ENCODE data around the gene SLC19A1.

Gene SLC19A1

GRCh38 chr21:45555251-45555556, 13.0 kb upstream of the SLC19A1 start:
- H3K9ac ChIP-seq (ENCODE audit: low read depth, low read length): peak overlapping the region; percentile 62
- H3K36me3 ChIP-seq (ENCODE audit: insufficient read depth, low read length): no peaks in the 10 kb centered on the region
- H3K9me3 ChIP-seq (replicated peaks; ENCODE audit: low read length): no peaks in the 10 kb centered on the region
- H3K4me2 ChIP-seq (ENCODE audit: low read length): peak overlapping the region; percentile 88
- H3K4me1 ChIP-seq (ENCODE audit: control insufficient read depth, insufficient read depth, low read length): peaks cover 28% of the 10 kb centered on the region
- H3K27me3 ChIP-seq (ENCODE audit: control insufficient read depth, insufficient read depth, low read length): peaks cover 31% of the 10 kb centered on the region
- H3K4me3 ChIP-seq (ENCODE audit: low read length): peak overlapping the region; percentile 71

GRCh38 chr21:45554477-45555175, 12.4 kb upstream of the SLC19A1 start:
- Histone ChIP-seq H3K4me1 (ENCODE audit: control insufficient read depth, insufficient read depth, low read length) (peaks cover 28% of the 10 kb centered on the region), H3K4me3 (ENCODE audit: low read length) (peak overlapping the region; percentile 98), H3K9ac (ENCODE audit: low read depth, low read length) (peak overlapping the region; percentile 86), H3K27me3 (ENCODE audit: control insufficient read depth, insufficient read depth, low read length) (peaks cover 25% of the 10 kb centered on the region), H3K9me3 (replicated peaks; ENCODE audit: low read length) (no peaks in the 10 kb centered on the region), H3K4me2 (ENCODE audit: low read length) (peak overlapping the region; percentile 100), H3K36me3 (ENCODE audit: insufficient read depth, low read length) (no peaks in the 10 kb centered on the region)

DNA sequence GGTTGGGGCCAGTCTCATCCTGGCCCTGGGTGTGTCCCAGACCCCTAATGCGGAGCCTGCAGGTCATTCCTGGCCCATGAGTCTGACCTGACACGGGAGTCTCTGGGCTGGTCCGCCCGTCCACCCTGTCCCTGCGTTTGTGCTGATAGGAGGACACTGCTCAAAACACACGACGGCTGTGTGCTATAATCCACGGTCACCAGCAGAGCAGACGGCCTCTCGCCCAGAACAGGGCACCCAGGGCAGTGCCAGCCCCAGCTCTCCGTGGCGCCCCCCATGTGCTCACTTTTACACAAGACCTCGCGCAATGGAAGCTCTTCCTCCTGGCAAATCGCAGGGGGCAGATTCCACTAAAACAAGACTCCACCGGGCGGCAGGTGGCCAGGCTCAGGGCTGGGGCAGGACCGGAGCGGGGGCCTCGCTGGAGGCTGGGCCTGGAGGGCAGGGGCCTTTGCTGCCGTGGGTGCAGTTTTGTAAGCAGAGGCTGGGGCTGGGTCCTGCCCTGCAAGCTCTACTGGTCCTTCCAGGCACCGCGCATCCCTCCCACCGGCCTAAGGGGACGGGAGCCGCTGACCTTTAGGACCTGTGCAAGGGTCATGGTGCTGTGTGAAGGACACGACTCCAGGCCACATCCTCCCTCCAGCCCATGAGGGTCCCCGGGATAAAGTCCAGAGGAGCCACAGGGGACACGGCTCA, 10.6 kb upstream of the SLC19A1 start:
- H3K9me3 ChIP-seq (replicated peaks; ENCODE audit: low read length): no peaks in the 10 kb centered on the region
- no peak overlapping the region for H3K9ac ChIP-seq (ENCODE audit: low read depth, low read length)
- no peak overlapping the region for H3K4me2 ChIP-seq (ENCODE audit: low read length)
- peaks cover 18% of the 10 kb centered on the region for H3K27me3 ChIP-seq (ENCODE audit: control insufficient read depth, insufficient read depth, low read length)
- H3K4me1 ChIP-seq (ENCODE audit: control insufficient read depth, insufficient read depth, low read length): peaks cover 28% of the 10 kb centered on the region
- H3K4me3 ChIP-seq (ENCODE audit: low read length): no peak overlapping the region
- H3K36me3 ChIP-seq (ENCODE audit: insufficient read depth, low read length): no peaks in the 10 kb centered on the region

- H3K9me3 ChIP-seq (replicated peaks; ENCODE audit: low read length): no peaks in the 10 kb centered on the region
- peaks cover 18% of the 10 kb centered on the region for H3K27me3 ChIP-seq (ENCODE audit: control insufficient read depth, insufficient read depth, low read length)
- H3K4me1 ChIP-seq (ENCODE audit: control insufficient read depth, insufficient read depth, low read length): peaks cover 28% of the 10 kb centered on the region
- no peaks in the 10 kb centered on the region for H3K36me3 ChIP-seq (ENCODE audit: insufficient read depth, low read length)
- H3K9ac ChIP-seq (ENCODE audit: low read depth, low read length): no peak overlapping the region
- H3K4me2 ChIP-seq (ENCODE audit: low read length): no peak overlapping the region
- H3K4me3 ChIP-seq (ENCODE audit: low read length): no peak overlapping the region
These were observed 9.8 kb upstream of the SLC19A1 start for GRCh38 chr21:45551783-45552695.

DNA sequence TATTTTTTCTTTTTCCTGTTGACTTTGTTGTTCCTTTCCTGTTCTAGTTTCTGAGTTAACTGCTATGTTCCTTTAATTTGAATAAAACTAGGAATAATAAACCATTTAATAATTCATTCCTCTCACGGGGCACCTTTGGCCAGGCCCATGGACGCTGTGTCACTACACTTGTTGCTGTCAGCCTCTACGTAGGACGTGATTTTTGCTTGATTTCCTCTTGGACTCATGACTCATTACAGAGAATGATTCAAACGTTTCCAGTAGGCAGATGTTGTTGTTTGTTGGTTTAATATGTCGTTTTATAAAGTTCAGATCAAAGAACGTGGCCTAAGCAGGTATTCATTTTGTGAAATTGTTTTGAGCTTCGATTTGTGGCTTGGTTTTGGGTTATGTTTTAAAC, 9.1 kb upstream of the SLC19A1 start:
- Histone ChIP-seq H3K4me3 (ENCODE audit: low read length) (no peak overlapping the region), H3K4me2 (ENCODE audit: low read length) (no peak overlapping the region), H3K9me3 (replicated peaks; ENCODE audit: low read length) (no peaks in the 10 kb centered on the region), H3K27me3 (ENCODE audit: control insufficient read depth, insufficient read depth, low read length) (peaks cover 19% of the 10 kb centered on the region), H3K9ac (ENCODE audit: low read depth, low read length) (no peak overlapping the region), H3K4me1 (ENCODE audit: control insufficient read depth, insufficient read depth, low read length) (peaks cover 24% of the 10 kb centered on the region), H3K36me3 (ENCODE audit: insufficient read depth, low read length) (no peaks in the 10 kb centered on the region)

DNA sequence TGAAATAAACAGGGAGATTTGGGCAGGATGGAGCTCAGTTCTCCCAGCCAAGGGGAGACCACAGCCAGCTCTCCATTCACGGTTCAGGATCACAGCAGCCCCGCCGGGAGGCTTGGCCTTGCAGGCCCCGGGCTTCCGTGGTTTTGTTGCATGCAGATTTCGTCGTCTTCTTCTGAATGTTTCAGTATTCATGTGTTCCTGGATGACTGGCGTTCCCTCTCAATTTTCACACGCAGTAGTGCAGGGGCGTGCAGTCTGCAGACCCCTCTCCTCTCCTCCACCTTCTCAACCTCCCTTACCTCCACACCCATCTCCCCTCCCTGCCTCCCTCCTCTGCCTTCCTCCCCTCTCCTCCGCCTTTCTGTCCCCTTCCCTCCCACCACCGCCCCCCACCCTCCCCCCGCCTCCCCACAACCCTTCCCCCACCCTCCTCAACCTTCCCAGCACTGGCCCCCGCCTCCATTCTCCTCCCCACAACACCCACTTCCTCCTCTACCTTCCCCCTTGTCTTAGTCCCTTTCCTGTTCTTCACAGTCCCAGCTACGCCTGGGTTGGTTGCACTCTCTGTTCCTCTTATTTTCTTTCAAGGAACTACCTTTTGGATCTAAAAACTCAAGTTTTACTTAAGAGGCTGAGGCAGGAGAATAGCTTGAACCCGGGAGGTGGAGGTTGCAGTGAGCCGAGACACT, 8.4 kb upstream of the SLC19A1 start:
- Histone ChIP-seq H3K4me2 (ENCODE audit: low read length) (no peak overlapping the region), H3K4me1 (ENCODE audit: control insufficient read depth, insufficient read depth, low read length) (peaks cover 18% of the 10 kb centered on the region), H3K36me3 (ENCODE audit: insufficient read depth, low read length) (no peaks in the 10 kb centered on the region), H3K9ac (ENCODE audit: low read depth, low read length) (no peak overlapping the region), H3K27me3 (ENCODE audit: control insufficient read depth, insufficient read depth, low read length) (peaks cover 21% of the 10 kb centered on the region), H3K4me3 (ENCODE audit: low read length) (no peak overlapping the region), H3K9me3 (replicated peaks; ENCODE audit: low read length) (no peaks in the 10 kb centered on the region)

GRCh38 chr21:45549626-45550463, 7.6 kb upstream of the SLC19A1 start:
- peaks cover 16% of the 10 kb centered on the region for H3K4me1 ChIP-seq (ENCODE audit: control insufficient read depth, insufficient read depth, low read length)
- no peaks in the 10 kb centered on the region for H3K36me3 ChIP-seq (ENCODE audit: insufficient read depth, low read length)
- no peaks in the 10 kb centered on the region for H3K9me3 ChIP-seq (replicated peaks; ENCODE audit: low read length)
- H3K9ac ChIP-seq (ENCODE audit: low read depth, low read length): no peak overlapping the region
- peaks cover 21% of the 10 kb centered on the region for H3K27me3 ChIP-seq (ENCODE audit: control insufficient read depth, insufficient read depth, low read length)
- H3K4me3 ChIP-seq (ENCODE audit: low read length): no peak overlapping the region
- H3K4me2 ChIP-seq (ENCODE audit: low read length): no peak overlapping the region

- H3K36me3 ChIP-seq (ENCODE audit: insufficient read depth, low read length): no peaks in the 10 kb centered on the region
- no peaks in the 10 kb centered on the region for H3K9me3 ChIP-seq (replicated peaks; ENCODE audit: low read length)
- peaks cover 21% of the 10 kb centered on the region for H3K27me3 ChIP-seq (ENCODE audit: control insufficient read depth, insufficient read depth, low read length)
- no peak overlapping the region for H3K4me2 ChIP-seq (ENCODE audit: low read length)
- H3K4me1 ChIP-seq (ENCODE audit: control insufficient read depth, insufficient read depth, low read length): peaks cover 12% of the 10 kb centered on the region
- H3K9ac ChIP-seq (ENCODE audit: low read depth, low read length): no peak overlapping the region
- H3K4me3 ChIP-seq (ENCODE audit: low read length): no peak overlapping the region
These were observed 6.7 kb upstream of the SLC19A1 start for GRCh38 chr21:45548711-45549491.

DNA sequence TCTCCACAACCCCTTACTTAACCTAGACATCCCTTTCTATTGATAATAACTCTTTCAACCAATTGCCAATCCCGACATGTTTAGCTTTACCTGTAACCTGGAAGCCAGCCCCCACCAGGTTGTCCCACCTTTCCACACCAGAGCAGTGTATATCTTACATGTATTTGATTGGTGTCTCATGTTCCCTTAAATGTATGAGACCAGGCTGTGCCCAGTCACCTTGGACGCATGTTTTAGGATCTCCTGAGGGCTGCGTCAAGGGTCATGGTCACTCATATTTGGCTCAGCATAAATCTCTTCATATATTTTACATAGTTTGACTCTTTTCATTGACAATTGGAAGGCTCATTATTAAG, 5.3 kb upstream of the SLC19A1 start:
- H3K4me3 ChIP-seq (ENCODE audit: low read length): no peak overlapping the region
- peaks cover 21% of the 10 kb centered on the region for H3K27me3 ChIP-seq (ENCODE audit: control insufficient read depth, insufficient read depth, low read length)
- H3K9me3 ChIP-seq (replicated peaks; ENCODE audit: low read length): no peaks in the 10 kb centered on the region
- no peak overlapping the region for H3K9ac ChIP-seq (ENCODE audit: low read depth, low read length)
- H3K4me2 ChIP-seq (ENCODE audit: low read length): no peak overlapping the region
- no peaks in the 10 kb centered on the region for H3K36me3 ChIP-seq (ENCODE audit: insufficient read depth, low read length)
- peaks cover 16% of the 10 kb centered on the region for H3K4me1 ChIP-seq (ENCODE audit: control insufficient read depth, insufficient read depth, low read length)

Data from skeletal muscle satellite cell (primary cell).